Spleen (tissue), 7 donors: ENCODE data around the gene RYR2.

Experiments used
- CTCF ChIP-seq, 11 experiments: fragments of 200-600 bp in 7 of 11; fragments of 450-650 bp in 4 of 11; sonication (generic) in 4 of 11; IDR thresholded peaks in 8 of 11; conservative IDR thresholded peaks in 3 of 11; 1 replicate in 7 of 11; 2 replicates in 4 of 11; pipeline versions ENCODE4 v1.4.0 to v1.8.0; 2016 to 2021; ENCODE audit warnings: antibody characterized with exemption in 11 of 11, inconsistent platforms in 4 of 11, mild to moderate bottlenecking in 1 of 11
- POLR2AphosphoS5 ChIP-seq, 3 donors: sonication (generic); formaldehyde crosslinking; IDR thresholded peaks; one replicate each; pipeline ENCODE4 v1.5.1; 2017; ENCODE audit warnings: antibody characterized with exemption in 3 of 3
- donor health status: DM: no; HTN: no; CAD: no; lungs with moderate emphysema.
- donor health status: DM: no; HTN: no; CAD: no.
- donor health status: DM: no; HTN: no; CAD: no.

- TF ChIP-seq POLR2AphosphoS5 (IDR thresholded peaks at IDR 0.05) (no peak), CTCF (IDR thresholded peaks at IDR 0.05 in 8 of 11, conservative IDR thresholded peaks at IDR 0.05 in 3 of 11) (no peak)
Observed at GRCh38 chr1:237166593-237167101, 124.7 kb downstream of the RYR2 start.
